ENCODE data around the gene PC. TPM values are rescaled to one million over a fixed set of nuclear protein-coding genes. Genes with fewer than 3 reads are reported as not detected.

The PC gene
- total and polyA plus RNA-seq, 7 experiments from 2014 or later: 4.9 to 11.2 (median 9.5) TPM

GRCh38 chr11:66919923-66920322 is 38.3 kb downstream of the PC start:
- DNase-seq (no peak), ATAC-seq (no peak)
- Mint-ChIP-seq H3K27ac (no peak overlapping the region), H3K9me3 (peaks cover 0 to 6% (median 0%) of the 10 kb centered on the region in 11 donors), H3K36me3 (peaks cover 0 to 17% (median 4%) of the 10 kb centered on the region in 5 donors), H3K4me3 (no peak overlapping the region), H3K27me3 (no peaks in the 10 kb centered on the region), H3K4me1 (peaks cover 0 to 6% (median 0%) of the 10 kb centered on the region in 7 donors)
- intact Hi-C loops (cut with micrococcal nuclease): no loop called here
- POLR2A ChIA-PET: no interaction called here
- no peak overlapping the region for H3K4me3 ChIP-seq (ENCODE audit: low read length)
- no peaks in the 10 kb centered on the region for H3K9me3 ChIP-seq (ENCODE audit: control insufficient read depth in 2 of 3, low read length in 3 of 3)
- H3K36me3 ChIP-seq (ENCODE audit: control insufficient read depth in 2 of 3, insufficient read depth in 3 of 3, low read length in 3 of 3): no peaks in the 10 kb centered on the region
- CTCF ChIA-PET: no interaction called here
- H3K4me1 ChIP-seq (ENCODE audit: control insufficient read depth in 2 of 2, insufficient read depth in 2 of 2, low read length in 2 of 2): no peaks in the 10 kb centered on the region
- H3K27ac ChIP-seq (ENCODE audit: low read depth, low read length): no peak overlapping the region
- no peaks in the 10 kb centered on the region for H3K27me3 ChIP-seq (ENCODE audit: control insufficient read depth in 2 of 2, insufficient read depth in 2 of 2, low read length in 2 of 2)

DNA sequence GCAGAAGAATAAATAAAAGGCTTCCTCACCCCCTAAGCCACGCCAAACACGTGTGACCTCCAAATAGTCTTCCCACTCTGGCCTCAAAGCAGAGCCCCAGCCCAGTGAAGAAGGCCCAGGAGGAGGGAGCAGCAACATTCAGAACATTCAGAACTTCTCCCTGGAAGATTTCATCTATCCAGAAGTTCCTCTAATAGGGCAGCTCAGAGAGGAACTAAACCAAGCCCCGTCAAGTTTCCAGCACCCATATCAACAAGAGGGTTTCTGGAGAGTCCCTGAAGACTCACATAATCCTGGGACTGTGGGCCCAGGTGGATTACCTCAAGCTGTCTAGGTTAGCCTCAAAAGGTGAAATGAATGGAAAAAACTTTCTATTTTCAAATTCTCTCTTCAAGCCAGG is 39.4 kb downstream of the PC start:
- Mint-ChIP-seq H3K27ac (no peak overlapping the region), H3K27me3 (no peaks in the 10 kb centered on the region), H3K4me3 (no peak overlapping the region), H3K9me3 (no peaks in the 10 kb centered on the region), H3K4me1 (peaks cover 0 to 6% (median 0%) of the 10 kb centered on the region in 7 donors), H3K36me3 (peaks cover 0 to 12% (median 0%) of the 10 kb centered on the region in 5 donors)
- Histone ChIP-seq H3K27me3 (ENCODE audit: control insufficient read depth in 2 of 2, insufficient read depth in 2 of 2, low read length in 2 of 2) (no peaks in the 10 kb centered on the region), H3K27ac (ENCODE audit: low read depth, low read length) (no peak overlapping the region), H3K4me3 (ENCODE audit: low read length) (no peak overlapping the region), H3K9me3 (ENCODE audit: control insufficient read depth in 2 of 3, low read length in 3 of 3) (no peaks in the 10 kb centered on the region), H3K36me3 (ENCODE audit: control insufficient read depth in 2 of 3, insufficient read depth in 3 of 3, low read length in 3 of 3) (no peaks in the 10 kb centered on the region), H3K4me1 (ENCODE audit: control insufficient read depth in 2 of 2, insufficient read depth in 2 of 2, low read length in 2 of 2) (no peaks in the 10 kb centered on the region)
- DNase-seq: no peak
- intact Hi-C loops (cut with micrococcal nuclease): no loop called here
- CTCF ChIA-PET: no interaction called here
- POLR2A ChIA-PET: no interaction called here
- no peak for ATAC-seq

GRCh38 chr11:66915866-66916265 is 42.3 kb downstream of the PC start:
- H3K4me3 ChIP-seq (ENCODE audit: low read length): no peak overlapping the region
- ChIA-PET POLR2A (no interaction called here), CTCF (no interaction called here)
- intact Hi-C loops (cut with micrococcal nuclease): no loop called here
- no peaks in the 10 kb centered on the region for H3K4me1 ChIP-seq (ENCODE audit: control insufficient read depth in 2 of 2, insufficient read depth in 2 of 2, low read length in 2 of 2)
- H3K9me3 ChIP-seq (ENCODE audit: control insufficient read depth in 2 of 3, low read length in 3 of 3): no peaks in the 10 kb centered on the region
- no peak overlapping the region for H3K4me3 Mint-ChIP-seq
- peaks cover 0 to 6% (median 0%) of the 10 kb centered on the region in 7 donors for H3K4me1 Mint-ChIP-seq
- DNase-seq (no peak), ATAC-seq (no peak)
- no peak overlapping the region for H3K27ac ChIP-seq (ENCODE audit: low read depth, low read length)
- no peak overlapping the region for H3K27ac Mint-ChIP-seq
- H3K9me3 Mint-ChIP-seq: no peaks in the 10 kb centered on the region
- H3K27me3 Mint-ChIP-seq: no peaks in the 10 kb centered on the region
- peaks cover 0 to 7% (median 0%) of the 10 kb centered on the region in 5 donors for H3K36me3 Mint-ChIP-seq
- no peaks in the 10 kb centered on the region for H3K27me3 ChIP-seq (ENCODE audit: control insufficient read depth in 2 of 2, insufficient read depth in 2 of 2, low read length in 2 of 2)
- no peaks in the 10 kb centered on the region for H3K36me3 ChIP-seq (ENCODE audit: control insufficient read depth in 2 of 3, insufficient read depth in 3 of 3, low read length in 3 of 3)

- CTCF ChIA-PET: no interaction called here
- H3K27ac Mint-ChIP-seq: no peak overlapping the region
- intact Hi-C loops (cut with micrococcal nuclease): no loop called here
- no peaks in the 10 kb centered on the region for H3K9me3 ChIP-seq (ENCODE audit: control insufficient read depth in 2 of 3, low read length in 3 of 3)
- peaks cover 0 to 7% (median 0%) of the 10 kb centered on the region in 5 donors for H3K36me3 Mint-ChIP-seq
- H3K36me3 ChIP-seq (ENCODE audit: control insufficient read depth in 2 of 3, insufficient read depth in 3 of 3, low read length in 3 of 3): no peaks in the 10 kb centered on the region
- H3K4me1 Mint-ChIP-seq: peaks cover 0 to 6% (median 0%) of the 10 kb centered on the region in 7 donors
- DNase-seq (no peak), ATAC-seq (no peak)
- POLR2A ChIA-PET: no interaction called here
- no peaks in the 10 kb centered on the region for H3K4me1 ChIP-seq (ENCODE audit: control insufficient read depth in 2 of 2, insufficient read depth in 2 of 2, low read length in 2 of 2)
- H3K27me3 ChIP-seq (ENCODE audit: control insufficient read depth in 2 of 2, insufficient read depth in 2 of 2, low read length in 2 of 2): no peaks in the 10 kb centered on the region
- no peaks in the 10 kb centered on the region for H3K9me3 Mint-ChIP-seq
- H3K27ac ChIP-seq (ENCODE audit: low read depth, low read length): no peak overlapping the region
- no peak overlapping the region for H3K4me3 ChIP-seq (ENCODE audit: low read length)
- H3K4me3 Mint-ChIP-seq: no peak overlapping the region
- no peaks in the 10 kb centered on the region for H3K27me3 Mint-ChIP-seq
Measured at GRCh38 chr11:66915046-66915832, 42.9 kb downstream of the PC start.

DNA sequence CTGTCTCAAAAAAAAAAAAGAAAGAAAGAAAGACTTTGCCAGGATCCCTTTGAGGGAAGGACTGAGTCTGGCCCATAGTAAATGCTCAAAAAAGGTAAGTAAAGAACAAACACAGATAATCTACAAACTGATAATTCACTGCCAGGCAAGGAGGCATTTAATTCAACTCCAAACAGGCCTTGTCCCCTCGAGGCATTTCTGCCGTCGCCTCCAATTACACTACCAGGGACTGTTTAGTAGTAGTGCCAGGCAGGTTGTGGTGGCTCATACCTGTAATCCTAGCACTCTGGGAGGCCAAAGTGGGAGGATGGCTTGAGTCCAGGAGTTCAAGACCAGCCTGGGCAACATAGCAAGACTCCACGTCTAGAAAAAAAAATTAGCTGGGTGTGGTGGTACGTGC is 43.7 kb downstream of the PC start:
- POLR2A ChIA-PET: no interaction called here

GRCh38 chr11:66912911-66913310 is 45.3 kb downstream of the PC start:
- ATAC-seq (no peak), DNase-seq (no peak)
- Histone ChIP-seq H3K27me3 (ENCODE audit: control insufficient read depth in 2 of 2, insufficient read depth in 2 of 2, low read length in 2 of 2) (no peaks in the 10 kb centered on the region), H3K4me3 (ENCODE audit: low read length) (no peak overlapping the region), H3K36me3 (ENCODE audit: control insufficient read depth in 2 of 3, insufficient read depth in 3 of 3, low read length in 3 of 3) (no peaks in the 10 kb centered on the region), H3K9me3 (ENCODE audit: control insufficient read depth in 2 of 3, low read length in 3 of 3) (no peaks in the 10 kb centered on the region), H3K4me1 (ENCODE audit: control insufficient read depth in 2 of 2, insufficient read depth in 2 of 2, low read length in 2 of 2) (no peaks in the 10 kb centered on the region), H3K27ac (ENCODE audit: low read depth, low read length) (no peak overlapping the region)
- H3K4me3 Mint-ChIP-seq: no peak overlapping the region
- peaks cover 0 to 6% (median 0%) of the 10 kb centered on the region in 7 donors for H3K4me1 Mint-ChIP-seq
- no peak overlapping the region for H3K27ac Mint-ChIP-seq
- no peaks in the 10 kb centered on the region for H3K9me3 Mint-ChIP-seq
- ChIA-PET CTCF (no interaction called here), POLR2A (no interaction called here)
- H3K27me3 Mint-ChIP-seq: peaks cover 0 to 2% (median 0%) of the 10 kb centered on the region in 5 donors
- intact Hi-C loops (cut with micrococcal nuclease): no loop called here
- peaks cover 0 to 4% (median 0%) of the 10 kb centered on the region in 5 donors for H3K36me3 Mint-ChIP-seq

More for the DNA sequence above, 43.7 kb downstream of the PC start:
- H3K27me3 ChIP-seq (ENCODE audit: control insufficient read depth in 2 of 2, insufficient read depth in 2 of 2, low read length in 2 of 2): no peaks in the 10 kb centered on the region
- Mint-ChIP-seq H3K27me3 (no peaks in the 10 kb centered on the region), H3K4me1 (peaks cover 0 to 6% (median 0%) of the 10 kb centered on the region in 7 donors), H3K4me3 (no peak overlapping the region), H3K27ac (no peak overlapping the region), H3K9me3 (no peaks in the 10 kb centered on the region), H3K36me3 (peaks cover 0 to 3% (median 0%) of the 10 kb centered on the region in 5 donors)
- intact Hi-C loops (cut with micrococcal nuclease): no loop called here
- H3K4me1 ChIP-seq (ENCODE audit: control insufficient read depth in 2 of 2, insufficient read depth in 2 of 2, low read length in 2 of 2): no peaks in the 10 kb centered on the region
- no peak overlapping the region for H3K27ac ChIP-seq (ENCODE audit: low read depth, low read length)
- no peaks in the 10 kb centered on the region for H3K9me3 ChIP-seq (ENCODE audit: control insufficient read depth in 2 of 3, low read length in 3 of 3)
- DNase-seq: no peak
- CTCF ChIA-PET: no interaction called here
- no peaks in the 10 kb centered on the region for H3K36me3 ChIP-seq (ENCODE audit: control insufficient read depth in 2 of 3, insufficient read depth in 3 of 3, low read length in 3 of 3)
- H3K4me3 ChIP-seq (ENCODE audit: low read length): no peak overlapping the region
- no peak for ATAC-seq

- Histone ChIP-seq H3K36me3 (ENCODE audit: control insufficient read depth in 2 of 3, insufficient read depth in 3 of 3, low read length in 3 of 3) (no peaks in the 10 kb centered on the region), H3K9me3 (ENCODE audit: control insufficient read depth in 2 of 3, low read length in 3 of 3) (no peaks in the 10 kb centered on the region), H3K4me1 (ENCODE audit: control insufficient read depth in 2 of 2, insufficient read depth in 2 of 2, low read length in 2 of 2) (no peaks in the 10 kb centered on the region), H3K4me3 (ENCODE audit: low read length) (no peak overlapping the region), H3K27ac (ENCODE audit: low read depth, low read length) (no peak overlapping the region), H3K27me3 (ENCODE audit: control insufficient read depth in 2 of 2, insufficient read depth in 2 of 2, low read length in 2 of 2) (no peaks in the 10 kb centered on the region)
- intact Hi-C loops (cut with micrococcal nuclease): no loop called here
- POLR2A ChIA-PET: no interaction called here
- Mint-ChIP-seq H3K27ac (no peak overlapping the region), H3K36me3 (peaks cover 0 to 9% (median 0%) of the 10 kb centered on the region in 5 donors), H3K4me1 (peaks cover 0 to 6% (median 0%) of the 10 kb centered on the region in 7 donors), H3K9me3 (no peaks in the 10 kb centered on the region), H3K4me3 (no peak overlapping the region), H3K27me3 (peaks cover 0 to 3% (median 0%) of the 10 kb centered on the region in 5 donors)
- DNase-seq (no peak), ATAC-seq (no peak)
- CTCF ChIA-PET: no interaction called here
Measured at GRCh38 chr11:66912361-66912760, 45.8 kb downstream of the PC start.

Data from naive thymus-derived CD4-positive, alpha-beta T cell (primary cell).